Measurements from ENCODE around the gene WDFY1. TPM values are rescaled to one million over a fixed set of nuclear protein-coding genes. Genes with fewer than 3 reads are reported as not detected.

Gene WDFY1
- total RNA-seq, 1 experiment from 2014 or later: 88.7 TPM

DNA sequence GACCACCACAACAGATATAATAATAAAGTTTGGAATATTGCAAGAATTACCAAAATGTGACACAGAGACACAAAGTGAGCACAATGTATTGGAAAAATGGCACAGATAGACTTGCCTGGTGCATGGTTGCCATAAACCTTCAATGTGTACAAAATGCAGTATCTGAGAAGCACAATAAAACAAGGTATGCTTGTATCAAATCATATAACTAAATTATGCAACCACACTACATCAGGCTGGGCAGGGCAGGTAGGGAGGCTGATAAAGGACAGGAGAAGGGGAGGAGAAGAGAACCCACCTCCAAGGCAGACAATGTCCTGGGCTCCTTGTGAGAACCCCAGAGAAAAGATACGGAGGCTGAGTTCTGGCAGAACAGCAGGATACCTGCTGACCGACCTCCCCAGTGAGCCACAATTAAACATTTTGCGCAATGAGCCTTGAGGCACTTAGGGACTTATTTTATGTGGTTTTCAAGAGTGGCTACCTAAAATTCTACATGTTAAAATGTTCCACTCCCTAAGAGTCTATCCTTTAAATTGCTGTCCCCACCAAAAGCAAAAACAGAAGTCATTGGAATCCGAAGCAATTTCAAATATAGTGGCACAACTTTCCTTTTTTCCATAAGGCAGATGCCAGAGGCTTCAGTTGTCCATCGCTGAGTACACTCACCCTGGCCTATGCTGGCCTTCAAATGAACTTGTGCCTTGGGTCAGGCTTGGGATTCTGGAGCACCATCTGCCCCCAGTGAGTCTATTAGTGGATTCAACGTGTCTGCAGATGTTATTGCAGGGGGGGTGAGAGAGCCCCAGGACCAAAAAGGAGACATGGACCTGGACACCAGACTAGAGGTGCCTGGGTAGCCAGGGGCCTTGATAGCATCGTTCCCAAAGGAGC, 16.8 kb downstream of the WDFY1 start:
- no peak overlapping the region for H3K4me3 ChIP-seq (ENCODE audit: low read depth, low read length, poor library complexity, severe bottlenecking)
- POLR2A ChIA-PET (ENCODE audit: low non-redundant PET): no interaction called here
- H3K9me3 ChIP-seq (ENCODE audit: low read depth, low read length, poor library complexity, severe bottlenecking): peaks cover 19% of the 10 kb centered on the region
- intact Hi-C loops (cut with micrococcal nuclease; ENCODE audit: unreplicated experiment): no loop called here
- no peak overlapping the region for H3K27ac ChIP-seq (ENCODE audit: low read depth, low read length, poor library complexity, severe bottlenecking)
- CTCF ChIA-PET: no interaction called here
- BruUV-seq (replicated peaks): no TSS peak
- H3K4me1 ChIP-seq (ENCODE audit: insufficient read depth, low read length, poor library complexity, severe bottlenecking): peaks cover 23% of the 10 kb centered on the region
- no peak for TF ChIP-seq EZH2 (IDR thresholded peaks at IDR 0.05; ENCODE audit: borderline replicate concordance, low read depth, low read length, poor library complexity, severe bottlenecking)
- TF ChIP-seq, protein P1, sequence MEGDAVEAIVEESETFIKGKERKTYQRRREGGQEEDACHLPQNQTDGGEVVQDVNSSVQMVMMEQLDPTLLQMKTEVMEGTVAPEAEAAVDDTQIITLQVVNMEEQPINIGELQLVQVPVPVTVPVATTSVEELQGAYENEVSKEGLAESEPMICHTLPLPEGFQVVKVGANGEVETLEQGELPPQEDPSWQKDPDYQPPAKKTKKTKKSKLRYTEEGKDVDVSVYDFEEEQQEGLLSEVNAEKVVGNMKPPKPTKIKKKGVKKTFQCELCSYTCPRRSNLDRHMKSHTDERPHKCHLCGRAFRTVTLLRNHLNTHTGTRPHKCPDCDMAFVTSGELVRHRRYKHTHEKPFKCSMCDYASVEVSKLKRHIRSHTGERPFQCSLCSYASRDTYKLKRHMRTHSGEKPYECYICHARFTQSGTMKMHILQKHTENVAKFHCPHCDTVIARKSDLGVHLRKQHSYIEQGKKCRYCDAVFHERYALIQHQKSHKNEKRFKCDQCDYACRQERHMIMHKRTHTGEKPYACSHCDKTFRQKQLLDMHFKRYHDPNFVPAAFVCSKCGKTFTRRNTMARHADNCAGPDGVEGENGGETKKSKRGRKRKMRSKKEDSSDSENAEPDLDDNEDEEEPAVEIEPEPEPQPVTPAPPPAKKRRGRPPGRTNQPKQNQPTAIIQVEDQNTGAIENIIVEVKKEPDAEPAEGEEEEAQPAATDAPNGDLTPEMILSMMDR (conservative IDR thresholded peaks at IDR 0.05; ENCODE audit: low read depth, low read length): no peak
- H3K27me3 ChIP-seq (replicated peaks; ENCODE audit: insufficient read depth, low read depth, low read length, poor library complexity): no peaks in the 10 kb centered on the region
- H3K36me3 ChIP-seq (ENCODE audit: insufficient read depth, low read length, poor library complexity, severe bottlenecking): peaks cover 9% of the 10 kb centered on the region
- no peak for DNase-seq (ENCODE audit: low spot score)

DNA sequence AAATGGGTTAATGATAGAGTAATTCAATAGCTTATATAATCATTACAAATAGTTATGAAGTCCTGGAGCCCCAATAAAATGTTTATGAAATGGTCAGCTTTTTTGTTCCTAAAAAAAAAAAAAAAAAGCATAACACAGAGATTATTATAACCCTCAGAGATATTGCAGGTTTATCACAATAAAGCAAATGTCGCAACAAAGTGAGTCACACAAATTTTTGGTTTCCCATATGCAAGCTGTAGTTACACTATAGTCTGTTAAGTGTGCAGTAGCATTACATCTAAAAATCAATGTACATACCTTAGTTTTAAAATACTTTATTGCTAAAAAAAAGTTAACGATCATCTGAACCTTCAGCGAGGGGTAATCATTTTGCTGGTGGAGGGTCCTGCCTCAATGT, 20.0 kb downstream of the WDFY1 start:
- BruUV-seq (replicated peaks): no TSS peak
- H3K27ac ChIP-seq (ENCODE audit: low read depth, low read length, poor library complexity, severe bottlenecking): no peak overlapping the region
- peaks cover 19% of the 10 kb centered on the region for H3K9me3 ChIP-seq (ENCODE audit: low read depth, low read length, poor library complexity, severe bottlenecking)
- no peak overlapping the region for H3K4me3 ChIP-seq (ENCODE audit: low read depth, low read length, poor library complexity, severe bottlenecking)
- peaks cover 9% of the 10 kb centered on the region for H3K36me3 ChIP-seq (ENCODE audit: insufficient read depth, low read length, poor library complexity, severe bottlenecking)
- no peak for DNase-seq (ENCODE audit: low spot score)
- no peaks in the 10 kb centered on the region for H3K4me1 ChIP-seq (ENCODE audit: insufficient read depth, low read length, poor library complexity, severe bottlenecking)
- TF ChIP-seq, protein P1 (conservative IDR thresholded peaks at IDR 0.05; ENCODE audit: low read depth, low read length): no peak
- no peak for TF ChIP-seq EZH2 (IDR thresholded peaks at IDR 0.05; ENCODE audit: borderline replicate concordance, low read depth, low read length, poor library complexity, severe bottlenecking)
- ChIA-PET CTCF (no interaction called here), POLR2A (ENCODE audit: low non-redundant PET) (no interaction called here)
- H3K27me3 ChIP-seq (replicated peaks; ENCODE audit: insufficient read depth, low read depth, low read length, poor library complexity): no peaks in the 10 kb centered on the region
- intact Hi-C loops (cut with micrococcal nuclease; ENCODE audit: unreplicated experiment): no loop called here

DNA sequence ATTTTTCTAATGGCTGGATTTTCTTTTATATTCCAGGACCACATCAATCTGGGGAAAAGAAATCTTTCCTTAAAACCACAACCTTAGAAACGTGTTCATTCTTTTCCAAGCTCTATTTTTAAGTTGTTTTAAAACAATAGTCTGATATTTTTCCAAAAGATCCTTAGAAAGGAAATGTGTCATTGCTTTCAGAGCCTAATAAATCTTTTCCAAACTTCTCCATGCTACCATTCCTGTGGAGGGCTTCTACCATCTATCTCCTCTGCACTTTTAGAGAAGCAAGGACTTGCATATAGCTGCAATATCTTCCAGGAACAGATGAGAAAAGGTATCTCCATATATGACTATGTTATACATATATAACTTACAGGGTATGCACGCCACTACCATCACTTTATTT, 21.2 kb downstream of the WDFY1 start:
- intact Hi-C loops (cut with micrococcal nuclease; ENCODE audit: unreplicated experiment): no loop called here
- H3K36me3 ChIP-seq (ENCODE audit: insufficient read depth, low read length, poor library complexity, severe bottlenecking): peaks cover 9% of the 10 kb centered on the region
- BruUV-seq (replicated peaks): no TSS peak
- peaks cover 19% of the 10 kb centered on the region for H3K9me3 ChIP-seq (ENCODE audit: low read depth, low read length, poor library complexity, severe bottlenecking)
- POLR2A ChIA-PET (ENCODE audit: low non-redundant PET): no interaction called here
- H3K27ac ChIP-seq (ENCODE audit: low read depth, low read length, poor library complexity, severe bottlenecking): no peak overlapping the region
- TF ChIP-seq, protein P1 (conservative IDR thresholded peaks at IDR 0.05; ENCODE audit: low read depth, low read length): no peak
- no peak for TF ChIP-seq EZH2 (IDR thresholded peaks at IDR 0.05; ENCODE audit: borderline replicate concordance, low read depth, low read length, poor library complexity, severe bottlenecking)
- DNase-seq (ENCODE audit: low spot score): no peak
- no peaks in the 10 kb centered on the region for H3K4me1 ChIP-seq (ENCODE audit: insufficient read depth, low read length, poor library complexity, severe bottlenecking)
- H3K27me3 ChIP-seq (replicated peaks; ENCODE audit: insufficient read depth, low read depth, low read length, poor library complexity): no peaks in the 10 kb centered on the region
- CTCF ChIA-PET: no interaction called here
- H3K4me3 ChIP-seq (ENCODE audit: low read depth, low read length, poor library complexity, severe bottlenecking): no peak overlapping the region

Measured in A673 (cell line).